Measurements from ENCODE around the gene PDSS1. TPM values are rescaled to one million over a fixed set of nuclear protein-coding genes. Genes with fewer than 3 reads are reported as not detected.
A peak's percentile ranks its signal among the peaks of the same experiment; 100 is the strongest.

The PDSS1 gene
- total and polyA plus RNA-seq, 2 of the 4 experiments (the other 2 are of a cell fraction) = 9.7 to 13.2 TPM

DNA sequence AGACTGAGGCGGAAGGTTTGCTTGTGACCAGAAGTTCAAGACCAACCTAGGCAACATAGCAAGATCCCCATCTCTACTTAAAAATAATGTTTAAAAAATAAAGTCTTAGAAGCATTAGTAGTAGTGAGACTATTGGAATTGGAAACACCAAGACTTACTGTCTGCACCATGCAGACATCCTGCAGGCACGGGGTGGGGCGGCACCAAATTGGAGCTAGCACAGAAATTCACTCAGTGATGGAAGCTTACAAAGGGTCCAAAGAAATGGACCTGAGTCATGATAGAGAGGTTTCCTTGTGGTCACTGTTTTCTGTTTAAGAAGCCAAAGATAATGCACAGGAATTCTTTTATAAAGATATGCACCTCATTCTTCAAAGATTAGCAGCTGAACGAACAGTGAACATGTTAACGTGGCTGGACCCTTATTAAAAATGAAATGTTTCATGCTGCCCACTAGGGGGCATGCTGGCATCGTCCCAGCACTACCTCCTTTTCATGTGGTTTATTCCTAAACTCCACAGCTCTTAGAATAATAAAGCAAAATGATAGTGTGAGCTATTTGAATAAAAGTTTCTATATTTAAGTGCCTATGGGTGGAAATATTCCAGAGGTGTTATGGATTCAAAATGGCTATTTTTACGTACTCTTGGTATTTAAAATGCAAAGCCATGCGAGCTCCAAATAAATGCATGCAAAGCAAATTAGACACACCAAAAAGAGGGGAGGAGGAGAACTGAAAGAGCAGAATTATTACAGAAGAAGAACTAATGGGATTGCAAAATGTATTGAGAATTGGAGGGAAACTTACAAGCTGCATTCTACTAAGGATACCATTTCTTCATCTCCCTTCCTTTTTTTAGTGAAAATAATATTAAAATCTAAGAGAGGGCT is 28.6 kb downstream of the PDSS1 start:
- Histone ChIP-seq H2BK120ac (ENCODE audit: low read depth, low read length) (no peak overlapping the region), H3K23ac (ENCODE audit: low read depth, low read length) (no peak overlapping the region), H3K56ac (ENCODE audit: extremely low read depth, insufficient read depth, low read length) (no peak overlapping the region), H3K27me3 (ENCODE audit: control insufficient read depth, insufficient read depth, low read length) (no peaks in the 10 kb centered on the region), H3K18ac (ENCODE audit: low read depth, low read length) (no peak overlapping the region), H3K4ac (ENCODE audit: low read depth, low read length) (no peak overlapping the region), H2BK5ac (ENCODE audit: low read depth, low read length, poor library complexity, severe bottlenecking) (no peak overlapping the region), H2BK20ac (ENCODE audit: low read depth, low read length) (no peak overlapping the region), H4K5ac (ENCODE audit: low read depth, low read length) (no peak overlapping the region), H3K36me3 (ENCODE audit: control insufficient read depth, insufficient read depth, low read length) (peaks cover 15% of the 10 kb centered on the region), H3K79me1 (ENCODE audit: low read depth in 1 of 2, low read length in 2 of 2) (no peaks in the 10 kb centered on the region), H2AFZ (replicated peaks; ENCODE audit: low read length, poor library complexity) (no peak overlapping the region), H3K9ac (ENCODE audit: low read depth, low read length) (no peak overlapping the region), H3K4me3 (ENCODE audit: insufficient read depth, low read depth, low read length) (no peak overlapping the region), H3K9me3 (ENCODE audit: control insufficient read depth, insufficient read depth, low read length) (no peaks in the 10 kb centered on the region), H2AK5ac (ENCODE audit: low read depth, low read length) (no peak overlapping the region), H3K4me1 (ENCODE audit: control insufficient read depth, insufficient read depth, low read length) (no peaks in the 10 kb centered on the region), H3K4me2 (ENCODE audit: low read depth, low read length) (no peak overlapping the region), H3K27ac (ENCODE audit: insufficient read depth, low read length) (no peak overlapping the region), H3K9me1 (ENCODE audit: insufficient read depth, low read length) (no peaks in the 10 kb centered on the region), H2BK15ac (ENCODE audit: low read depth, low read length) (no peak overlapping the region), H2AK9ac (replicated peaks; ENCODE audit: low read depth, low read length, poor library complexity) (no peak overlapping the region), H4K91ac (ENCODE audit: insufficient read depth, low read depth, low read length) (no peak overlapping the region), H4K8ac (ENCODE audit: low read depth in 2 of 2, low read length in 2 of 2) (no peak overlapping the region), H3K14ac (replicated peaks; ENCODE audit: low read depth, low read length) (no peak overlapping the region), H4K20me1 (ENCODE audit: insufficient read depth, low read length) (no peaks in the 10 kb centered on the region)
- in situ Hi-C loops (cut with MboI; ENCODE audit: low sequenced_read_pairs) = no loop called here
- CTCF ChIA-PET = interaction anchor here (0.5 to 2.5 kb wide), 21 partner anchors 8 to 331 kb away, joined by 3 to 44 read pairs (median 4); partner anchors contain the start of genes ABI1 and PDSS1
- intact Hi-C loops (cut with micrococcal nuclease) = loop anchor here (1.0 kb wide), 3 partner anchors 32 to 156 kb away; no protein-coding TSS in a partner anchor
- TF ChIP-seq, protein P1, sequence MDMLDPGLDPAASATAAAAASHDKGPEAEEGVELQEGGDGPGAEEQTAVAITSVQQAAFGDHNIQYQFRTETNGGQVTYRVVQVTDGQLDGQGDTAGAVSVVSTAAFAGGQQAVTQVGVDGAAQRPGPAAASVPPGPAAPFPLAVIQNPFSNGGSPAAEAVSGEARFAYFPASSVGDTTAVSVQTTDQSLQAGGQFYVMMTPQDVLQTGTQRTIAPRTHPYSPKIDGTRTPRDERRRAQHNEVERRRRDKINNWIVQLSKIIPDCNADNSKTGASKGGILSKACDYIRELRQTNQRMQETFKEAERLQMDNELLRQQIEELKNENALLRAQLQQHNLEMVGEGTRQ (IDR thresholded peaks at IDR 0.05; ENCODE audit: low read depth, low read length) = no peak
- TF ChIP-seq RAD21 (IDR thresholded peaks at IDR 0.05; ENCODE audit: low read length) (peak; percentile 85), ELK1 (IDR thresholded peaks at IDR 0.05; ENCODE audit: borderline replicate concordance, low read depth, low read length) (no peak), SMC3 (IDR thresholded peaks at IDR 0.05; ENCODE audit: low read depth, low read length) (peak; percentile 91), CTCF (conservative IDR thresholded peaks at IDR 0.05; ENCODE audit: low read depth, low read length) (peak; percentile 84)
- dilution Hi-C loops (cut with HindIII; ENCODE audit: low sequenced_read_pairs, unreplicated experiment) = no loop called here
- no TSS peak for BruUV-seq (replicated peaks)
- WGBS, 2 experiments (ENCODE audit: extremely low coverage in 2 of 2, insufficient read length in 1 of 2) = 100% methylated on average over 1 of the region's 8 CpGs; no CpG with 5 or more reads in 1 of the 2 experiments
- POLR2A ChIA-PET (ENCODE audit: unreplicated experiment) = no interaction called here
- DNase-seq = peak; percentile 67
- peak; percentile 81 for ATAC-seq (ENCODE audit: low read depth)
